Neuronal stem cell (in vitro differentiated cells): Measurements from ENCODE around the gene CASZ1.

Experiments used
- DNase-seq: peaks from one replicate; pipeline ENCODE4 v3.0.0-alpha.2; 2013; ENCODE audit warnings: low spot score
- H2AFZ ChIP-seq: one replicate; pipeline ENCODE4 v1.6.1; 2013; ENCODE audit warnings: mild to moderate bottlenecking, low read length, inconsistent platforms
- H2AK5ac ChIP-seq: 2 replicates; pipeline ENCODE4 v1.6.1; 2013; ENCODE audit warnings: low read depth, mild to moderate bottlenecking, inconsistent platforms, low read length, moderate library complexity, mixed read lengths
- H2BK120ac ChIP-seq: 2 replicates; pipeline ENCODE4 v1.6.1; 2013; ENCODE audit warnings: low read depth, mild to moderate bottlenecking, inconsistent platforms, low read length, moderate library complexity, mixed read lengths
- H2BK12ac ChIP-seq: one replicate; pipeline ENCODE4 v1.6.1; 2013; ENCODE audit warnings: low read length, inconsistent platforms
- H2BK15ac ChIP-seq: 2 replicates; pipeline ENCODE4 v1.6.1; 2013; ENCODE audit warnings: mild to moderate bottlenecking, low read length, inconsistent platforms, mixed read lengths
- H2BK5ac ChIP-seq: one replicate; pipeline ENCODE4 v1.6.1; 2013; ENCODE audit warnings: inconsistent platforms, mild to moderate bottlenecking, low read length, moderate library complexity
- H3K14ac ChIP-seq: one replicate; pipeline ENCODE4 v1.6.1; 2013; ENCODE audit warnings: low read length, inconsistent platforms
- H3K18ac ChIP-seq: 2 replicates; pipeline ENCODE4 v1.6.1; 2013; ENCODE audit warnings: low read length, inconsistent platforms
- H3K23ac ChIP-seq: 2 replicates; pipeline ENCODE4 v1.6.1; 2013; ENCODE audit warnings: low read depth, mild to moderate bottlenecking, mixed read lengths, low read length, inconsistent platforms; ENCODE audit not compliant: poor library complexity
- H3K27ac ChIP-seq: replicated peaks from 3 replicates; pipeline ENCODE4 v1.5.1; 2013; ENCODE audit warnings: low read length, inconsistent platforms
- H3K27me3 ChIP-seq, 3 experiments: 2 replicates each; pipeline ENCODE4 v1.6.1; 2013; ENCODE audit warnings: low read length in 3 of 3, mild to moderate bottlenecking in 2 of 3, inconsistent platforms in 1 of 3, low read depth in 1 of 3, mixed read lengths in 1 of 3, moderate library complexity in 1 of 3; ENCODE audit not compliant: control insufficient read depth in 3 of 3, insufficient read depth in 3 of 3
- H3K36me3 ChIP-seq, 2 donors: replicated peaks in 1 of 2; 2 replicates each; pipeline ENCODE4 v1.6.1; 2013; ENCODE audit warnings: low read length in 2 of 2; ENCODE audit not compliant: control insufficient read depth in 2 of 2, insufficient read depth in 2 of 2
- H3K4ac ChIP-seq: 2 replicates; pipeline ENCODE4 v1.6.1; 2013; ENCODE audit warnings: inconsistent platforms, mild to moderate bottlenecking, low read length, moderate library complexity
- H3K4me1 ChIP-seq, 2 donors: 1 replicate in 1 of 2; 2 replicates in 1 of 2; pipeline ENCODE4 v1.6.1; 2013; ENCODE audit warnings: low read length in 2 of 2, low read depth in 1 of 2; ENCODE audit not compliant: control insufficient read depth in 2 of 2, insufficient read depth in 1 of 2
- H3K4me2 ChIP-seq: one replicate; pipeline ENCODE4 v1.6.1; 2013; ENCODE audit warnings: mild to moderate bottlenecking, low read length, inconsistent platforms; ENCODE audit not compliant: insufficient read depth, poor library complexity, severe bottlenecking
- H3K4me3 ChIP-seq, 2 donors: 2 replicates each; pipeline ENCODE4 v1.5.1; 2013; ENCODE audit warnings: low read length in 2 of 2, mild to moderate bottlenecking in 2 of 2, inconsistent platforms in 1 of 2, moderate library complexity in 1 of 2
- H3K79me1 ChIP-seq: one replicate; pipeline ENCODE4 v1.6.1; 2013; ENCODE audit warnings: low read depth, mild to moderate bottlenecking, inconsistent platforms, low read length, moderate library complexity
- H3K9ac ChIP-seq: one replicate; pipeline ENCODE4 v1.6.1; 2013; ENCODE audit warnings: mild to moderate bottlenecking, low read depth, low read length, inconsistent platforms; ENCODE audit not compliant: poor library complexity
- H3K9me3 ChIP-seq, 2 donors: replicated peaks in 1 of 2; 2 replicates each; pipeline versions ENCODE3 to v1.6.1; 2013; ENCODE audit warnings: low read length in 2 of 2, mild to moderate bottlenecking in 2 of 2, inconsistent platforms in 1 of 2, low read depth in 1 of 2, mixed read lengths in 1 of 2, moderate library complexity in 1 of 2; ENCODE audit not compliant: control insufficient read depth in 2 of 2, insufficient read depth in 1 of 2
- H4K8ac ChIP-seq: one replicate; pipeline ENCODE4 v1.6.1; 2013; ENCODE audit warnings: low read depth, mild to moderate bottlenecking, inconsistent platforms, low read length, moderate library complexity
- H4K91ac ChIP-seq: one replicate; pipeline ENCODE4 v1.6.1; 2013; ENCODE audit warnings: low read length, low read depth, mild to moderate bottlenecking, inconsistent platforms; ENCODE audit not compliant: poor library complexity
- WGBS, 2 donors: extraction: QIAGEN DNeasy Blood & Tissue Kit; methylation state at CpG; one replicate each; pipeline ENCODE4 v1.1.7; 2013; ENCODE audit warnings: missing lambda C conversion rate in 2 of 2, mixed read lengths in 1 of 2; ENCODE audit not compliant: insufficient read length in 2 of 2, insufficient replicate concordance in 1 of 2; ENCODE audit errors: extremely low coverage in 2 of 2; 5-methylcytosine and 5-hydroxymethylcytosine counted together

CASZ1 gene

DNA sequence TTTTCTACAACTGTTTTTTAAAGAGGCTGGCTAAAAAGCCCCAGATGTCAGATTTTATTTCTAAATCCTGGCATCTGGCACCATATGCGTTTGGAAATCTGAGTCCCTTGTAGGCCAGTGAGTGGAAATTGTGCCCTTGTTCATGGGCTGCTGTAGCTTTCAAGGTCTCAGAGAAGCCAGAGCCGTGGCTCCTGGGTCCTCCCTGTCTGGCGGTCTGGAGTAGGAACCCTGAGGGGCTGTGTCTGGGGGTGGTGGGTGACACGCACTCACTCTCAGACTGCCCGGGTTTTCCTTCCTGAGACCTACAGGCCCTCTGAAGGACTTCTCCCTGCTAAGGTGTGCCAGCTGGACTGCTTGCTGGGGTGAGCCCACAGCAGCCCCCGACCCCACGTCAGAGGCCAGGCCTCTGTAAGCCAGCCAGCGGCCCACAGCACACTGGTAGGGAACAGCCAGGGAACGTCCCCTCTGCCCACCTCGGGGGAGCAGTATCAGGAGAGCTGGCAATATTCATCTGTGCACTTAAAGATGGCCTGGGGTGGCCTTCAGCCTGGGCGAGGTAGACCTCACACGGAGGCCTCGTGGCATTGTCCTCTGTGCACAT is 170.2 kb downstream of the CASZ1 start:
- DNase-seq: no peak
- H3K9me3 ChIP-seq: no peaks in the 10 kb centered on the region
- peaks cover 4% of the 10 kb centered on the region for H3K79me1 ChIP-seq
- no peak overlapping the region for H3K14ac ChIP-seq
- no peak overlapping the region for H3K18ac ChIP-seq
- H2AK5ac ChIP-seq: no peak overlapping the region
- no peak overlapping the region for H3K4ac ChIP-seq
- no peaks in the 10 kb centered on the region for H3K27me3 ChIP-seq
- no peak overlapping the region for H2BK120ac ChIP-seq
- H4K8ac ChIP-seq: no peak overlapping the region
- H2AFZ ChIP-seq: no peak overlapping the region
- peaks cover 7 to 18% of the 10 kb centered on the region in 2 donors for H3K36me3 ChIP-seq
- no peak overlapping the region for H4K91ac ChIP-seq
- no CpG with 5 or more reads among the region's 13 CpGs for WGBS, 2 donors
- no peak overlapping the region for H2BK15ac ChIP-seq
- no peak overlapping the region for H3K27ac ChIP-seq
- H3K4me3 ChIP-seq: no peak overlapping the region
- no peak overlapping the region for H3K9ac ChIP-seq
- H3K4me1 ChIP-seq: peaks cover 0 to 2% of the 10 kb centered on the region in 2 donors
- no peak overlapping the region for H2BK5ac ChIP-seq
- H3K4me2 ChIP-seq: no peak overlapping the region
- no peak overlapping the region for H2BK12ac ChIP-seq
- no peak overlapping the region for H3K23ac ChIP-seq

DNA sequence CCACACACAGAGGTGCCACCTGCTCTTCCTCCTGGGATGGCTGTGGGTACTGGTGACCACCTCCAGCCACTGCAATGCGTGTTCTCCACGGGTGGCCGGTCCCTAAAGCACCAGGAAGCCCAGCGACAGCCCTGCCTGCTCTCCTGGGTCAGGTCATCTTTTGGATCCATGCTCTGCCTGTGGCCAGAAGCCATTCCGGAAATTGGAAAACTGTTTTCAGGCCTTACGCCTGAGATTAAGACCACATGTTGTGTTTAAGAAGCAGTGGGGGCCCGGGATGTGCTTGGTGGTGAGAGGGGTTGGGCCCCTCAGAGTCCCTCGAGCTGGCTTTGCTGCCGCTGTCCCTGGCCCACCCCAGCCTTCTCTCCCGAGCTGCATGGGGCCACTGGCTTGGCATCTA is 170.9 kb downstream of the CASZ1 start:
- no peaks in the 10 kb centered on the region for H3K27me3 ChIP-seq
- H3K36me3 ChIP-seq: peaks cover 7 to 18% of the 10 kb centered on the region in 2 donors
- no peak overlapping the region for H2BK5ac ChIP-seq
- H3K4me2 ChIP-seq: no peak overlapping the region
- H2AFZ ChIP-seq: no peak overlapping the region
- no peak overlapping the region for H3K9ac ChIP-seq
- no peak overlapping the region for H3K4me3 ChIP-seq
- H4K8ac ChIP-seq: no peak overlapping the region
- H3K79me1 ChIP-seq: peaks cover 4% of the 10 kb centered on the region
- no peak overlapping the region for H3K23ac ChIP-seq
- no peak overlapping the region for H3K14ac ChIP-seq
- WGBS, 2 donors: no CpG with 5 or more reads among the region's 10 CpGs
- no peak overlapping the region for H3K27ac ChIP-seq
- no peak overlapping the region for H2AK5ac ChIP-seq
- H2BK15ac ChIP-seq: no peak overlapping the region
- no peak overlapping the region for H4K91ac ChIP-seq
- no peak overlapping the region for H2BK120ac ChIP-seq
- no peaks in the 10 kb centered on the region for H3K9me3 ChIP-seq
- DNase-seq: no peak
- no peaks in the 10 kb centered on the region for H3K4me1 ChIP-seq
- no peak overlapping the region for H3K4ac ChIP-seq
- no peak overlapping the region for H2BK12ac ChIP-seq
- no peak overlapping the region for H3K18ac ChIP-seq

DNA sequence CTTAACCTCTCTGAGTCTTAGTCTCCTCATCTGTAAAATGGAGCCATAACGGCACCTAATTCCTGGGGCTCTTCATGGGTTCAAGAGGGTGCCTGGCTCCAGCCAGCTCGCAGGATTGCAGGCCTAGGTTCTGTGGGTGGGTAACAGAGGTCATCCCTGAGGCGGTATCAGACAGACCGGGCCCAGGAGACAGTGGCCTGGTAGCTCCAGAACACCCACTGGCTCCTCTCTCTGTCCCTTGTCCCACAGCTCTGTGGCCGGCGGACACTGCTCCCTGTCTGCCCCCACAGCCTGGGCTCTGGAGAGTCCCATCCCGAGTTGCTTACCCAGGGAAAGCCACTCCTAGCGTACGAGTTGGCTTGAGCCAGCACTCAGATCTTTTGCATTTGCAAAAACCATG is 171.4 kb downstream of the CASZ1 start:
- peak overlapping the region; percentile 94 for H2BK5ac ChIP-seq
- peaks cover 4% of the 10 kb centered on the region for H3K79me1 ChIP-seq
- no peak overlapping the region for H2AFZ ChIP-seq
- no peak overlapping the region for H3K4me2 ChIP-seq
- H2BK15ac ChIP-seq: no peak overlapping the region
- H3K9ac ChIP-seq: no peak overlapping the region
- H3K14ac ChIP-seq: no peak overlapping the region
- no CpG with 5 or more reads among the region's 9 CpGs for WGBS, 2 donors
- no peak overlapping the region for H2BK120ac ChIP-seq
- H3K27ac ChIP-seq: no peak overlapping the region
- no peak for DNase-seq
- H4K91ac ChIP-seq: no peak overlapping the region
- H3K23ac ChIP-seq: no peak overlapping the region
- H2BK12ac ChIP-seq: no peak overlapping the region
- H4K8ac ChIP-seq: no peak overlapping the region
- no peak overlapping the region for H3K4ac ChIP-seq
- peaks cover 7 to 18% of the 10 kb centered on the region in 2 donors for H3K36me3 ChIP-seq
- H3K4me3 ChIP-seq: no peak overlapping the region
- no peaks in the 10 kb centered on the region for H3K4me1 ChIP-seq
- H2AK5ac ChIP-seq: no peak overlapping the region
- H3K9me3 ChIP-seq: no peaks in the 10 kb centered on the region
- H3K18ac ChIP-seq: no peak overlapping the region
- H3K27me3 ChIP-seq: no peaks in the 10 kb centered on the region

DNA sequence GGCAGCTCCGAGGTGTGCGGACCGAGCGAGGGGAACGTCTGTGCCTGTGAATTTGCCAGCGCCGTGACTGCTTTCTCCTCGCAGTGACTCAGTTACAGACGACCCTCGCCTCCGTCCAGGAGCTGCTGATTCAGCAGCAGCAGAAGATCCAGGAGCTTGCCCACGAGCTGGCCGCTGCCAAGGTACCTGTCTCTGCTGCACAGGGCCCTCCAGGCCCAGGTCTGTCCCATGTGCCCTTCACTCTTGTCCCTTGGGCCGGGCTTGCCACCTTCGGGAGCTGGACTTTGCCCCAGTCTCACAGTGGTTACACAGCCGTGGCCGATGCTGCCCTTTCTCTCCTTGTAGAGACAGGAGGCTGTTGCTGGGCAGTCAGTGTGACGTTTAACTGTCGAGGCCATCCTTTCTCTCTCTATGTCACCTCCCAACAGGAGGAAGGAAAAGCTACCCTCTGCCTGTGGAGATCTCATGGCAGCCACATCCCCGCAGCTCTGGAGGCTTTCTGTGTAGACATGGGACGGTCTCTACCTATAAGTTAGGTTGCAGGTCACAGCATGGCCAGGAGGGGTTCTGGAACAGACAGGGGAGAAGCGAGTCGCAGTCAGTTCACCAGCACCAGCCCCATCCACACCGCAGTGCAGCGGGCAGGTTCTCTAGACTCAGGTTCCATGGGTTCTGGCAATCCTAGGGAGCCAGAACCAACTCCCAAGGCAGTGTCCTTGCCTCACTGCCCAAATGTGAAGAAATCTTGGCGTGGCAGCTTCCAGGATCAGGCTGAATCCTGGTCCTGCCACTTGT is 172.0 kb downstream of the CASZ1 start:
- Histone ChIP-seq H3K4me3 (no peak overlapping the region), H3K9ac (peak overlapping the region; percentile 16), H3K27ac (no peak overlapping the region), H2BK15ac (no peak overlapping the region), H3K4ac (no peak overlapping the region), H3K79me1 (peaks cover 4% of the 10 kb centered on the region), H3K4me2 (no peak overlapping the region), H3K4me1 (no peaks in the 10 kb centered on the region), H4K91ac (no peak overlapping the region), H3K27me3 (no peaks in the 10 kb centered on the region), H3K9me3 (no peaks in the 10 kb centered on the region), H2AK5ac (no peak overlapping the region), H3K36me3 (peaks cover 4 to 18% of the 10 kb centered on the region in 2 donors), H4K8ac (no peak overlapping the region), H3K18ac (peak overlapping the region; percentile 28), H3K14ac (peak overlapping the region; percentile 66), H2BK12ac (no peak overlapping the region), H2BK5ac (peak overlapping the region; percentile 94), H2AFZ (no peak overlapping the region), H2BK120ac (no peak overlapping the region), H3K23ac (peak overlapping the region; percentile 75)
- no CpG with 5 or more reads among the region's 26 CpGs for WGBS, 2 donors
- DNase-seq: no peak
